Large intestine (tissue), 12 donors: Measurements from ENCODE around the gene LMOD1. TPM values are rescaled to one million over a fixed set of nuclear protein-coding genes. Genes with fewer than 3 reads are reported as not detected.

ENCODE experiments used
- DNase-seq, 2 donors: peaks; one replicate each; pipeline versions ENCODE4 v3.0.0 to v3.0.0-alpha.2; 2013
- H3K27ac ChIP-seq: one replicate; pipeline ENCODE4 v1.5.1; 2013; ENCODE audit warnings: low read length
- H3K27me3 ChIP-seq: 2 replicates; pipeline ENCODE4 v1.6.1; 2013; ENCODE audit warnings: low read length; ENCODE audit not compliant: control insufficient read depth, insufficient read depth
- H3K36me3 ChIP-seq: 2 replicates; pipeline ENCODE4 v1.6.1; 2013; ENCODE audit warnings: low read length; ENCODE audit not compliant: control insufficient read depth, insufficient read depth
- H3K4me1 ChIP-seq: one replicate; pipeline ENCODE4 v1.6.1; 2013; ENCODE audit warnings: low read length; ENCODE audit not compliant: control insufficient read depth, insufficient read depth
- H3K4me3 ChIP-seq: one replicate; pipeline ENCODE4 v1.5.1; 2013; ENCODE audit warnings: low read length
- H3K9me3 ChIP-seq: one replicate; pipeline ENCODE4 v1.6.1; 2013; ENCODE audit warnings: mild to moderate bottlenecking, low read depth, low read length, moderate library complexity; ENCODE audit not compliant: control insufficient read depth
- WGBS: methylation state at CpG from one replicate; pipeline ENCODE4 v1.1.5; 2013; ENCODE audit warnings: low lambda C conversion rate; ENCODE audit not compliant: insufficient coverage; 5-methylcytosine and 5-hydroxymethylcytosine counted together
- long read RNA-seq, 11 donors: transcript quantifications; one replicate each; lab custom pipeline, GENCODE V29; 2026
- polyA plus RNA-seq: library from polyadenylated mRNA; unstranded; fragments of 120-200 nt; gene quantifications from one replicate; pipeline ENCODE4 v1.2.1, GENCODE V29; 2013

The LMOD1 gene
- 17.3 TPM for polyA plus RNA-seq
- long read RNA-seq, donor 1, partial matches to known transcripts: 6 of 6 reads
- long read RNA-seq, donor 1, other reads (novel, unspliced or antisense): 0 of 6 reads
- long read RNA-seq, donor 2: 0 reads
- long read RNA-seq, donor 3: 0 reads
- long read RNA-seq, donor 4: 0 reads
- long read RNA-seq, donor 5: 0 reads
- long read RNA-seq, donor 6, partial matches to known transcripts: 8 of 21 reads
- long read RNA-seq, donor 6, other reads (novel, unspliced or antisense): 13 of 21 reads
- long read RNA-seq, donor 7, partial matches to known transcripts: 6 of 6 reads
- long read RNA-seq, donor 7, other reads (novel, unspliced or antisense): 0 of 6 reads
- long read RNA-seq, donor 8, partial matches to known transcripts: 117 of 151 reads
- long read RNA-seq, donor 8, other reads (novel, unspliced or antisense): 34 of 151 reads
- long read RNA-seq, donor 9, partial matches to known transcripts: 14 of 24 reads
- long read RNA-seq, donor 9, other reads (novel, unspliced or antisense): 10 of 24 reads
- long read RNA-seq, donor 10, partial matches to known transcripts: 9 of 17 reads
- long read RNA-seq, donor 10, other reads (novel, unspliced or antisense): 8 of 17 reads
- long read RNA-seq, donor 11, partial matches to known transcripts: 8 of 8 reads
- long read RNA-seq, donor 11, other reads (novel, unspliced or antisense): 0 of 8 reads

GRCh38 chr1:201946224-201946908, at the start of gene LMOD1:
Gene LMOD1 (minus strand): TSS chr1:201946548. CDS start chr1:201946340, 208 bp downstream.
- H3K27ac ChIP-seq: peak within 1 kb of the TSS; percentile 85
- H3K27me3 ChIP-seq: peaks cover 60% of the 10 kb centered on the region
- H3K4me3 ChIP-seq: peak within 1 kb of the TSS; percentile 46
- peaks cover 5% of the 10 kb centered on the region for H3K4me1 ChIP-seq
- peak; percentile 57 to 71 for DNase-seq
- no peaks in the 10 kb centered on the region for H3K9me3 ChIP-seq
- no peaks in the 10 kb centered on the region for H3K36me3 ChIP-seq
- WGBS: no CpG with 5 or more reads among the region's 28 CpGs

- Histone ChIP-seq H3K27ac (no peak overlapping the region), H3K9me3 (no peaks in the 10 kb centered on the region), H3K27me3 (no peaks in the 10 kb centered on the region), H3K36me3 (peaks cover 60% of the 10 kb centered on the region), H3K4me3 (no peak overlapping the region), H3K4me1 (no peaks in the 10 kb centered on the region)
- no CpG with 5 or more reads among the region's 6 CpGs for WGBS
- DNase-seq: no peak
These were observed 44.1 kb upstream of the LMOD1 start for GRCh38 chr1:201990427-201990826.

- Histone ChIP-seq H3K4me1 (no peaks in the 10 kb centered on the region), H3K27me3 (no peaks in the 10 kb centered on the region), H3K36me3 (peaks cover 59% of the 10 kb centered on the region), H3K4me3 (no peak overlapping the region), H3K9me3 (no peaks in the 10 kb centered on the region), H3K27ac (no peak overlapping the region)
- WGBS: no CpG with 5 or more reads among the region's 10 CpGs
- no peak for DNase-seq
These were observed 43.2 kb upstream of the LMOD1 start for GRCh38 chr1:201989354-201990128.

- Histone ChIP-seq H3K4me3 (no peak overlapping the region), H3K27me3 (no peaks in the 10 kb centered on the region), H3K27ac (no peak overlapping the region), H3K4me1 (no peaks in the 10 kb centered on the region), H3K36me3 (peaks cover 50% of the 10 kb centered on the region), H3K9me3 (no peaks in the 10 kb centered on the region)
- WGBS: no CpG with 5 or more reads among the region's 7 CpGs
- no peak for DNase-seq
These were observed 42.3 kb upstream of the LMOD1 start for GRCh38 chr1:201988601-201989000.

- no peak overlapping the region for H3K27ac ChIP-seq
- H3K4me1 ChIP-seq: peaks cover 5% of the 10 kb centered on the region
- no peaks in the 10 kb centered on the region for H3K27me3 ChIP-seq
- H3K9me3 ChIP-seq: no peaks in the 10 kb centered on the region
- H3K36me3 ChIP-seq: peaks cover 21% of the 10 kb centered on the region
- WGBS: no CpG with 5 or more reads among the region's 2 CpGs
- no peak for DNase-seq
- H3K4me3 ChIP-seq: no peak overlapping the region
These were observed 39.0 kb upstream of the LMOD1 start for GRCh38 chr1:201985355-201985754.

- H3K4me1 ChIP-seq: peaks cover 5% of the 10 kb centered on the region
- no peak for DNase-seq
- no peaks in the 10 kb centered on the region for H3K27me3 ChIP-seq
- no peaks in the 10 kb centered on the region for H3K9me3 ChIP-seq
- no peak overlapping the region for H3K27ac ChIP-seq
- no CpG with 5 or more reads among the region's 3 CpGs for WGBS
- H3K36me3 ChIP-seq: peaks cover 13% of the 10 kb centered on the region
- no peak overlapping the region for H3K4me3 ChIP-seq
These were observed 38.1 kb upstream of the LMOD1 start for GRCh38 chr1:201984446-201984845.

GRCh38 chr1:201983380-201983805, 37.0 kb upstream of the LMOD1 start:
- Histone ChIP-seq H3K9me3 (no peaks in the 10 kb centered on the region), H3K4me1 (peaks cover 5% of the 10 kb centered on the region), H3K27ac (peak overlapping the region; percentile 83), H3K27me3 (no peaks in the 10 kb centered on the region), H3K4me3 (peak overlapping the region; percentile 67), H3K36me3 (peaks cover 4% of the 10 kb centered on the region)
- 0% methylated on average over 1 of the region's 11 CpGs for WGBS
- peak; percentile 76 to 83 for DNase-seq

GRCh38 chr1:201982623-201983379, 36.5 kb upstream of the LMOD1 start, which contains the start of gene RNPEP:
Gene RNPEP (plus strand): TSS chr1:201982648. CDS start chr1:201982667, 19 bp downstream.
- DNase-seq: peak; percentile 40 to 84
- H3K27ac ChIP-seq: peak within 1 kb of the TSS; percentile 83
- H3K27me3 ChIP-seq: no peaks in the 10 kb centered on the region
- peaks cover 5% of the 10 kb centered on the region for H3K4me1 ChIP-seq
- no CpG with 5 or more reads among the region's 80 CpGs for WGBS
- H3K9me3 ChIP-seq: no peaks in the 10 kb centered on the region
- H3K4me3 ChIP-seq: peak within 1 kb of the TSS; percentile 67
- peaks cover 4% of the 10 kb centered on the region for H3K36me3 ChIP-seq

GRCh38 chr1:201982082-201982622, 35.8 kb upstream of the LMOD1 start:
- Histone ChIP-seq H3K9me3 (no peaks in the 10 kb centered on the region), H3K4me3 (peak overlapping the region; percentile 48), H3K36me3 (peaks cover 4% of the 10 kb centered on the region), H3K27ac (peak overlapping the region; percentile 41), H3K27me3 (no peaks in the 10 kb centered on the region), H3K4me1 (peaks cover 5% of the 10 kb centered on the region)
- DNase-seq: peak in 1 of 2 donors; percentile 41
- WGBS: no CpG with 5 or more reads among the region's 31 CpGs
